Transverse colon (tissue), 4 donors: Measurements from ENCODE around the gene C1QL2. TPM values are rescaled to one million over a fixed set of nuclear protein-coding genes. Genes with fewer than 3 reads are reported as not detected.

ENCODE experiments used
- DNase-seq: peaks from one replicate; pipeline ENCODE4 v3.0.0-alpha.2; 2019
- H3K27ac ChIP-seq, 4 donors: fragments of 200-600 bp; sonication (generic); 2 replicates each; pipeline ENCODE4 v1.5.1; 2016 to 2018; ENCODE audit warnings: inconsistent platforms in 4 of 4
- H3K27me3 ChIP-seq: fragments of 200-600 bp; sonication (generic); 2 replicates; pipeline ENCODE4 v1.5.1; 2017; ENCODE audit warnings: inconsistent platforms
- H3K36me3 ChIP-seq, 4 donors: fragments of 200-600 bp; sonication (generic); 2 replicates each; pipeline ENCODE4 v1.5.1; 2017 to 2019; ENCODE audit warnings: inconsistent platforms in 4 of 4
- H3K4me1 ChIP-seq, 4 donors: fragments of 200-600 bp; sonication (generic); 2 replicates each; pipeline ENCODE4 v1.5.1; 2017 to 2020; ENCODE audit warnings: inconsistent platforms in 4 of 4
- H3K4me3 ChIP-seq, 4 donors: fragments of 200-600 bp; sonication (generic); 1 replicate in 1 of 4; 2 replicates in 3 of 4; pipeline versions ENCODE4 v1.5.1 to v1.6.1; 2017 to 2019; ENCODE audit warnings: inconsistent platforms in 4 of 4
- H3K9me3 ChIP-seq, 2 donors: fragments of 200-600 bp; sonication (generic); 2 replicates each; pipeline ENCODE4 v1.5.1; 2017 to 2019; ENCODE audit warnings: inconsistent platforms in 2 of 2
- CTCF ChIP-seq, 5 experiments: fragments of 200-600 bp in 3 of 5; fragments of 450-650 bp in 2 of 5; sonication (generic) in 3 of 5; IDR thresholded peaks; 1 replicate in 2 of 5; 2 replicates in 3 of 5; pipeline ENCODE4 v1.5.1; 2016 to 2017; ENCODE audit warnings: antibody characterized with exemption in 5 of 5, inconsistent platforms in 3 of 5, mild to moderate bottlenecking in 2 of 5, moderate library complexity in 1 of 5
- EP300 ChIP-seq: sonication (generic); formaldehyde crosslinking; IDR thresholded peaks from one replicate; pipeline ENCODE4 v1.6.1; 2017; ENCODE audit warnings: antibody characterized with exemption, low read depth
- POLR2A ChIP-seq: fragments of 450-650 bp; IDR thresholded peaks from one replicate; pipeline ENCODE4 v1.6.1; 2016; ENCODE audit warnings: antibody characterized with exemption, mild to moderate bottlenecking, moderate library complexity
- POLR2AphosphoS5 ChIP-seq, 3 donors: sonication (generic); formaldehyde crosslinking; IDR thresholded peaks; one replicate each; pipeline ENCODE4 v1.6.1; 2016; ENCODE audit warnings: antibody characterized with exemption in 3 of 3
- WGBS, 2 donors: methylation state at CpG; one replicate each; pipeline ENCODE4 v1.1.5; 2018; ENCODE audit warnings: low coverage in 1 of 2; 5-methylcytosine and 5-hydroxymethylcytosine counted together
- in situ Hi-C, 4 donors: fragments of 200-750 bp; cut with MboI; loops; one replicate each; pipeline versions ENCODE4 v1.15.0 to v1.15.1; 2017; ENCODE audit warnings: low sequenced_read_pairs in 3 of 4, low pct_ligation_motif_present in 1 of 4, low pct_unique_long_range_greater_than_20kb in 1 of 4
- intact Hi-C: fragments of 100-400 bp; cut with DNase I; formaldehyde crosslinking; loops from one replicate; pipeline ENCODE4 v1.15.1; 2023; ENCODE audit warnings: low total_unique reads
- total RNA-seq, 4 donors: library from RNA; depleted of rRNA; stranded (reverse); fragments of >200 nt; gene quantifications; one replicate each; pipeline ENCODE4 v1.1.0, GENCODE V29; 2016

C1QL2 gene
- total RNA-seq, 4 donors from 2014 or later: not detected

GRCh38 chr2:119112770-119113488 lies 45.6 kb downstream of the C1QL2 start:
- Histone ChIP-seq H3K27ac (no peak overlapping the region), H3K27me3 (peaks cover 19% of the 10 kb centered on the region), H3K36me3 (no peaks in the 10 kb centered on the region), H3K4me3 (no peak overlapping the region), H3K9me3 (peaks cover 0 to 3% of the 10 kb centered on the region in 2 donors), H3K4me1 (no peaks in the 10 kb centered on the region)
- intact Hi-C loops (no loop called here), in situ Hi-C loops (no loop called here)
- DNase-seq: no peak
- WGBS, 2 donors: 37 to 63% methylated on average over 5 to 10 of the region's 10 CpGs
- TF ChIP-seq CTCF (IDR thresholded peaks at IDR 0.05) (no peak), EP300 (no peak), POLR2A (no peak), POLR2AphosphoS5 (IDR thresholded peaks at IDR 0.05) (no peak)

GRCh38 chr2:119112230-119112629 lies 46.3 kb downstream of the C1QL2 start:
- 64% methylated on average over 3 of the region's 3 CpGs; no CpG with 5 or more reads in 1 of the 2 donors for WGBS, 2 donors
- no peak for DNase-seq
- Histone ChIP-seq H3K4me3 (no peak overlapping the region), H3K27me3 (peaks cover 13% of the 10 kb centered on the region), H3K36me3 (no peaks in the 10 kb centered on the region), H3K9me3 (peaks cover 0 to 3% of the 10 kb centered on the region in 2 donors), H3K4me1 (no peaks in the 10 kb centered on the region), H3K27ac (no peak overlapping the region)
- in situ Hi-C loops (no loop called here), intact Hi-C loops (no loop called here)
- TF ChIP-seq POLR2AphosphoS5 (IDR thresholded peaks at IDR 0.05): no peak
- TF ChIP-seq EP300: no peak
- no peak for TF ChIP-seq CTCF (IDR thresholded peaks at IDR 0.05)
- TF ChIP-seq POLR2A: no peak

GRCh38 chr2:119111115-119111975 lies 47.2 kb downstream of the C1QL2 start:
- no peak for DNase-seq

More at GRCh38 chr2:119111115-119111975, 47.2 kb downstream of the C1QL2 start:
- 60 to 67% methylated on average over 4 to 8 of the region's 8 CpGs for WGBS, 2 donors
- Histone ChIP-seq H3K27ac (no peak overlapping the region), H3K27me3 (peaks cover 12% of the 10 kb centered on the region), H3K36me3 (no peaks in the 10 kb centered on the region), H3K4me1 (no peaks in the 10 kb centered on the region), H3K4me3 (no peak overlapping the region), H3K9me3 (peaks cover 0 to 3% of the 10 kb centered on the region in 2 donors)
- TF ChIP-seq POLR2AphosphoS5 (IDR thresholded peaks at IDR 0.05) (no peak), CTCF (IDR thresholded peaks at IDR 0.05) (no peak), EP300 (no peak), POLR2A (no peak)
- intact Hi-C loops (no loop called here), in situ Hi-C loops (no loop called here)
